ENCODE results near the gene ZBTB16. TPM values are rescaled to one million over a fixed set of nuclear protein-coding genes. Genes with fewer than 3 reads are reported as not detected.

The ZBTB16 gene
- total RNA-seq, 4 donors from 2014 or later, result 82.7 to 375 (median 189) TPM

GRCh38 chr11:114215871-114216795, 156.6 kb downstream of the ZBTB16 start:
- DNase-seq (ENCODE audit: low spot score) (no peak), ATAC-seq (ENCODE audit: low FRiP score) (no peak)
- no peak for TF ChIP-seq CTCF (IDR thresholded peaks at IDR 0.05)

- no peak for ATAC-seq (ENCODE audit: low FRiP score)
- no peak for DNase-seq (ENCODE audit: low spot score)
- TF ChIP-seq CTCF (IDR thresholded peaks at IDR 0.05), result no peak
Measured at GRCh38 chr11:114216796-114217180, 157.3 kb downstream of the ZBTB16 start.

- ATAC-seq (ENCODE audit: low FRiP score) (no peak), DNase-seq (ENCODE audit: low spot score) (no peak)
- TF ChIP-seq CTCF (IDR thresholded peaks at IDR 0.05), result no peak
Measured at GRCh38 chr11:114218508-114218907, 159.0 kb downstream of the ZBTB16 start.

GRCh38 chr11:114219559-114220349, 160.2 kb downstream of the ZBTB16 start:
- DNase-seq (ENCODE audit: low spot score) (no peak), ATAC-seq (ENCODE audit: low FRiP score) (no peak)
- no peak for TF ChIP-seq CTCF (IDR thresholded peaks at IDR 0.05)

- DNase-seq (ENCODE audit: low spot score) (no peak), ATAC-seq (ENCODE audit: low FRiP score) (no peak)
- no peak for TF ChIP-seq CTCF (IDR thresholded peaks at IDR 0.05)
Measured at GRCh38 chr11:114221037-114221436, 161.5 kb downstream of the ZBTB16 start.

GRCh38 chr11:114225661-114226060, 166.2 kb downstream of the ZBTB16 start:
- TF ChIP-seq CTCF (IDR thresholded peaks at IDR 0.05), result no peak
- DNase-seq (ENCODE audit: low spot score) (no peak), ATAC-seq (ENCODE audit: low FRiP score) (no peak)

Measured in omental fat pad (tissue), 4 donors.